ENCODE results near the gene RTL3. TPM values are rescaled to one million over a fixed set of nuclear protein-coding genes. Genes with fewer than 3 reads are reported as not detected.

Gene RTL3
- total RNA-seq, 1 donor from 2014 or later, result not detected

DNA sequence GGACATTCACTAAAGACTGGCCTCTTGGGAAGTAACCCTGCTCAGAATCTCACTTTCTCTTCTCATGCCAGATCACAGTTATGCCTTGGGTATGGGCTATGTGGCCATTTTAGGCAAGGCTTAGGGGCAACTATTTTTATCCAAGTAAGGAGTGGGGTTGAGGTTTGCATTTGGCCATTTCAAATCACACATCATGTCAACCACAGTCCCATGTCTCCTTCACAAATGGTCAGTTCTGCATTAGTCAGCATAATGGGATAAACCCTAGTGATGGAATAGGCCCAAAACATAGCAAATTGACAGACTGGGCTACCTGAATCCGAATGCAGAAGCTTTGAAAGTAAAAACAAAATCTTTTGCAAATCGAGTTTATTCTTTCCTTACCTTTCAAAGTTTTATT is 827 bp upstream of the RTL3 start:
- Mint-ChIP-seq H3K9me3 (ENCODE audit: low read depth) (peaks cover 14% of the 10 kb centered on the region), H3K4me3 (ENCODE audit: low read depth) (no peak overlapping the region), H3K36me3 (ENCODE audit: insufficient read depth) (no peaks in the 10 kb centered on the region), H3K4me1 (ENCODE audit: low read depth) (no peaks in the 10 kb centered on the region), H3K27ac (no peak overlapping the region), H3K27me3 (no peaks in the 10 kb centered on the region)
- DNase-seq (ENCODE audit: low spot score, unreplicated experiment), result no peak
- TF ChIP-seq, protein P1, sequence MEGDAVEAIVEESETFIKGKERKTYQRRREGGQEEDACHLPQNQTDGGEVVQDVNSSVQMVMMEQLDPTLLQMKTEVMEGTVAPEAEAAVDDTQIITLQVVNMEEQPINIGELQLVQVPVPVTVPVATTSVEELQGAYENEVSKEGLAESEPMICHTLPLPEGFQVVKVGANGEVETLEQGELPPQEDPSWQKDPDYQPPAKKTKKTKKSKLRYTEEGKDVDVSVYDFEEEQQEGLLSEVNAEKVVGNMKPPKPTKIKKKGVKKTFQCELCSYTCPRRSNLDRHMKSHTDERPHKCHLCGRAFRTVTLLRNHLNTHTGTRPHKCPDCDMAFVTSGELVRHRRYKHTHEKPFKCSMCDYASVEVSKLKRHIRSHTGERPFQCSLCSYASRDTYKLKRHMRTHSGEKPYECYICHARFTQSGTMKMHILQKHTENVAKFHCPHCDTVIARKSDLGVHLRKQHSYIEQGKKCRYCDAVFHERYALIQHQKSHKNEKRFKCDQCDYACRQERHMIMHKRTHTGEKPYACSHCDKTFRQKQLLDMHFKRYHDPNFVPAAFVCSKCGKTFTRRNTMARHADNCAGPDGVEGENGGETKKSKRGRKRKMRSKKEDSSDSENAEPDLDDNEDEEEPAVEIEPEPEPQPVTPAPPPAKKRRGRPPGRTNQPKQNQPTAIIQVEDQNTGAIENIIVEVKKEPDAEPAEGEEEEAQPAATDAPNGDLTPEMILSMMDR (IDR thresholded peaks at IDR 0.05; ENCODE audit: unreplicated experiment), result no peak

DNA sequence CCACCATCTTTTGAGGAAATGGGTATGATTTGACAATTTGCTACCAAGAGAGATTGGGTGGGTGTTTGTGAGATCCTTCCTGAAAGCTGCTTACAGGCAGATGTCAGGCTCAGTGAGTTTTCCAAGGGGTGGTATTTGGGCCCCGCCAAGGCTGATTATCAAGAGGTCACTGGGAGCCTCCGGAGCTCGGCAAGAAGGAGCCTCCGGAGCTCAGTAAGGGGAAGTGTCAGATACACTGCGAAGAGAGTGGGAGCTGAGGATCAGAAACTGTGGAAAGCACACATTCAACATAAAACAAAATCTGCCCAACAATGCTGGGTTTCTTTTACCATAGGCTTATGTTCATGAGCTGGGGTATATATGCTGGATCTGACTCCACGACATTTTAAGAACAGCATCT is 714 bp downstream of the RTL3 start:
- TF ChIP-seq, protein P1 (IDR thresholded peaks at IDR 0.05; ENCODE audit: unreplicated experiment), result no peak
- Mint-ChIP-seq H3K9me3 (ENCODE audit: low read depth) (peaks cover 8% of the 10 kb centered on the region), H3K4me1 (ENCODE audit: low read depth) (no peaks in the 10 kb centered on the region), H3K27ac (no peak overlapping the region), H3K4me3 (ENCODE audit: low read depth) (no peak overlapping the region), H3K27me3 (no peaks in the 10 kb centered on the region), H3K36me3 (ENCODE audit: insufficient read depth) (no peaks in the 10 kb centered on the region)
- DNase-seq (ENCODE audit: low spot score, unreplicated experiment), result no peak

DNA sequence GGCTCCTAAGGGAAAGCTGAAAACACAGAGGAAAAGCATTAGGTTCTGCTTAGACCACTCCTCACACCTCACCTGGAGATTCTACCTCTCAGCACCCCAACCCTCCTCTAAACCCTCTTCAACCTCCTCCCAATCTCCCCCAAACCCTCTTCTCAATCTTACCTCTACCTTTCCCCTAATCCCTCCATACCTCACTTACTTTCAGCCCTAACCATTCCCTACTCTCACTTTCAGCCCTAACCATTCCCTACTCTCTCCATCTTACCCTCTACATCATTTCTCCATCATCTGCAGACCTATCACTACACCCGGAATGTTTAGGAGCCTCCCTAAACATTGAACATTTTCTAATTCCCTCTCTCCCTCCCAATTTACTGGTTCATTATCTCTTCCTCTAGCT is 3.5 kb downstream of the RTL3 start:
- DNase-seq (ENCODE audit: low spot score, unreplicated experiment), result no peak
- Mint-ChIP-seq H3K9me3 (ENCODE audit: low read depth) (peaks cover 11% of the 10 kb centered on the region), H3K4me3 (ENCODE audit: low read depth) (no peak overlapping the region), H3K27ac (no peak overlapping the region), H3K27me3 (no peaks in the 10 kb centered on the region), H3K4me1 (ENCODE audit: low read depth) (peaks cover 3% of the 10 kb centered on the region), H3K36me3 (ENCODE audit: insufficient read depth) (no peaks in the 10 kb centered on the region)
- TF ChIP-seq, protein P1 (IDR thresholded peaks at IDR 0.05; ENCODE audit: unreplicated experiment), result no peak

DNA sequence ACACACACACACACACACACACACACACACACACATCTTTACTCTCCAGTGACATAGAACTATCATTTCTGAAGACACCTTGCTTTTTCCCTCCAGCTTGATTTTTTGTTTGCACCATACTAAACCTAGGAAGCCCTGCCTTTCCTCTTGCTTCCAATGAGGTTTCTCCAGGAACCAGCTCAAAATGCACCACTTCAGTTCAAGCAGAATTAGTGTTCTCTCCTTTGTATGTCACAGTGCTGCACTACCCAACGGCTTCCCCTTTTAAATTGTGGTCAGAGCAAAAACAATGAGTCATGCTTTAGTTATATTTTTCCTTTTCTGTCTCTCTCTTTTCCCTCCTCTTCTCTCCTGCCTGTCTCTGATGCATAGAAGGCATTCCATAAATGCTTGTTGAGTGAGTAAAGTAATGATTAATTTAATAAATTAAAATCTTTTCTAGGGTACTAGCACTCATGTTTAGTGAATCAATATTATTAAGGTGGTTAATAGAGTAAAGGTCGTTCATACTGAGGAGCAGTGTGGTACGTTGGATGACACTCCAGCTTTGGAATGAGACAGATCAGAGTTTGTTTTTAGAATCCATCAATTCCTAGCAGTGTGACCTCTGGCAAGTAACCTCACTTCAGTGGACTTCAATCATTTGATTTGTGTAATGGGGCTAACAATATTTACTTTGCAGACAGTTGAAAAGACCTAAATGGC is 5.9 kb downstream of the RTL3 start:
- TF ChIP-seq, protein P1 (IDR thresholded peaks at IDR 0.05; ENCODE audit: unreplicated experiment), result no peak
- H3K4me3 Mint-ChIP-seq (ENCODE audit: low read depth), result no peak overlapping the region
- DNase-seq (ENCODE audit: low spot score, unreplicated experiment), result no peak
- H3K27me3 Mint-ChIP-seq, result no peaks in the 10 kb centered on the region
- no peak overlapping the region for H3K27ac Mint-ChIP-seq
- peaks cover 3% of the 10 kb centered on the region for H3K4me1 Mint-ChIP-seq (ENCODE audit: low read depth)
- peaks cover under 1% of the 10 kb centered on the region for H3K36me3 Mint-ChIP-seq (ENCODE audit: insufficient read depth)
- peaks cover 12% of the 10 kb centered on the region for H3K9me3 Mint-ChIP-seq (ENCODE audit: low read depth)

DNA sequence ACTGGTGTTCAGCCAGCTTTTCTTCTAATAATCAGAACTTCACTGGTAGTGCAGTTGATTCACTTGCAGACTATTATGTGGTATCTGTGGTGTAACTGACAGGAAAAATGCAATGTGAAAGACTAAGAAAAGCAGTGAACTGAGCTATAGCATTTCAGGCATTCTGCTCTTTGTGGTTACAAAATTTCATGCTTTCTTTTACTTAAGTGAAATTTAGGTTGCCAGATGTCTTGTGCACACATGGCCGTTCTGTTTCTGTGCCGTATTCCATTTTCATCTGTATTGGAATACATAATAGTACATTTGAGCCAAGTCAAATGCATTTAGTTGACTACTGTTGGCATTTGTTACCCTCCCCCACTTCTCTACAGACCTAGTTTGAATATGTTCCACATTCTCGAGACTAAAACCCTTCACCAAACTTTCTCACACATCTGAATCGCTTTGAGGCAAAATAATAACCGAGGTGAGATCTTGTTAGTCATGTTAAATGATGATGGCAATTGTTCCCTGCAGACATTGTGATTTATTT is 8.2 kb downstream of the RTL3 start:
- peaks cover 3% of the 10 kb centered on the region for H3K4me1 Mint-ChIP-seq (ENCODE audit: low read depth)
- TF ChIP-seq, protein P1 (IDR thresholded peaks at IDR 0.05; ENCODE audit: unreplicated experiment), result no peak
- DNase-seq (ENCODE audit: low spot score, unreplicated experiment), result no peak
- H3K36me3 Mint-ChIP-seq (ENCODE audit: insufficient read depth), result peaks cover 2% of the 10 kb centered on the region
- H3K4me3 Mint-ChIP-seq (ENCODE audit: low read depth), result no peak overlapping the region
- H3K27ac Mint-ChIP-seq, result no peak overlapping the region
- no peaks in the 10 kb centered on the region for H3K27me3 Mint-ChIP-seq
- peaks cover 31% of the 10 kb centered on the region for H3K9me3 Mint-ChIP-seq (ENCODE audit: low read depth)
